B cell (primary cell): Measurements from ENCODE around the gene PTPRN2. TPM values are rescaled to one million over a fixed set of nuclear protein-coding genes. Genes with fewer than 3 reads are reported as not detected.

ENCODE experiments used
- ATAC-seq: fragments of 200-7000 bp; cut with Tn5 transposase; one replicate; pipeline ENCODE4 v1.10.0; 2021; ENCODE audit warnings: low read depth, mild to moderate bottlenecking, moderate number of reproducible peaks, moderate library complexity
- CTCF ChIA-PET: fragments of 350-600 bp; sonication (Branson Sonifier 250); formaldehyde crosslinking; loops from one replicate; lab custom pipeline; 2021; ENCODE audit warnings: antibody characterized with exemption, inconsistent platforms; lab: Charles Lee
- POLR2A ChIA-PET: fragments of 350-600 bp; sonication (Branson Sonifier 250); formaldehyde crosslinking; loops from one replicate; lab custom pipeline; 2021; ENCODE audit warnings: antibody characterized with exemption; lab: Charles Lee
- DNase-seq: peaks from one replicate; pipeline ENCODE4 v3.0.0; 2013
- H2AFZ ChIP-seq: 2 replicates; pipeline ENCODE4 v1.6.1; 2012; ENCODE audit warnings: mild to moderate bottlenecking, low read depth, low read length; ENCODE audit not compliant: insufficient read depth, poor library complexity, severe bottlenecking
- H3K27ac ChIP-seq, 2 donors: 1 replicate in 1 of 2; 2 replicates in 1 of 2; pipeline ENCODE4 v1.5.1; 2012 to 2013; ENCODE audit warnings: low read length in 2 of 2, mild to moderate bottlenecking in 2 of 2, moderate library complexity in 1 of 2
- H3K27me3 ChIP-seq, 4 experiments: fragments of 200-600 bp in 1 of 4; sonication (generic) in 1 of 4; replicated peaks in 1 of 4; 1 replicate in 2 of 4; 2 replicates in 2 of 4; pipeline versions ENCODE4 v1.6.1 to v1.7.0; 2013 to 2016; ENCODE audit warnings: low read length in 3 of 4, mild to moderate bottlenecking in 2 of 4, mixed read lengths in 1 of 4, moderate library complexity in 1 of 4; ENCODE audit not compliant: insufficient read depth in 4 of 4, control insufficient read depth in 3 of 4; ENCODE audit errors: control extremely low read depth in 1 of 4
- H3K36me3 ChIP-seq, 2 experiments: replicated peaks in 1 of 2; 1 replicate in 1 of 2; 2 replicates in 1 of 2; pipeline versions ENCODE4 v1.6.1 to v1.7.1; 2013; ENCODE audit warnings: low read length in 1 of 2; ENCODE audit not compliant: insufficient read depth in 2 of 2, control insufficient read depth in 1 of 2; ENCODE audit errors: control extremely low read depth in 1 of 2, extremely low read depth in 1 of 2
- H3K4me1 ChIP-seq, 2 donors: fragments of 200-600 bp in 1 of 2; sonication (generic) in 1 of 2; 1 replicate in 1 of 2; 2 replicates in 1 of 2; pipeline versions ENCODE4 v1.5.1 to v1.6.1; 2013 to 2017; ENCODE audit warnings: low read length in 2 of 2; ENCODE audit not compliant: control insufficient read depth in 2 of 2, insufficient read depth in 2 of 2
- H3K4me2 ChIP-seq: replicated peaks from 2 replicates; pipeline ENCODE3; 2012; ENCODE audit warnings: mild to moderate bottlenecking, low read depth, low read length; ENCODE audit not compliant: poor library complexity, severe bottlenecking
- H3K4me3 ChIP-seq, 5 experiments: fragments of 200-600 bp in 1 of 5; sonication (generic) in 1 of 5; 1 replicate in 3 of 5; 2 replicates in 2 of 5; pipeline versions ENCODE4 v1.5.1 to v1.7.0; 2011 to 2016; ENCODE audit warnings: low read length in 4 of 5, mild to moderate bottlenecking in 4 of 5, low read depth in 2 of 5, control low read depth in 1 of 5, moderate library complexity in 1 of 5; ENCODE audit not compliant: insufficient read depth in 1 of 5; ENCODE audit errors: control extremely low read depth in 1 of 5, extremely low read depth in 1 of 5
- H3K79me2 ChIP-seq: fragments of 200-600 bp; sonication (generic); one replicate; pipeline ENCODE4 v1.6.0; 2016; ENCODE audit warnings: low read length; ENCODE audit not compliant: control insufficient read depth, insufficient read depth
- H3K9ac ChIP-seq: fragments of 200-600 bp; sonication (generic); 2 replicates; pipeline ENCODE4 v1.6.1; 2017; ENCODE audit warnings: mild to moderate bottlenecking, low read length, moderate library complexity
- H3K9me3 ChIP-seq, 3 donors: one replicate each; pipeline versions ENCODE4 v1.6.1 to v1.7.1; 2013; ENCODE audit warnings: low read length in 2 of 3; ENCODE audit not compliant: control insufficient read depth in 2 of 3, insufficient read depth in 1 of 3; ENCODE audit errors: control extremely low read depth in 1 of 3
- H4K20me1 ChIP-seq: 2 replicates; pipeline ENCODE4 v1.6.0; 2012; ENCODE audit warnings: mild to moderate bottlenecking, low read length; ENCODE audit not compliant: insufficient read depth, control insufficient read depth, poor library complexity, severe bottlenecking
- H3K27ac Mint-ChIP-seq: one replicate; pipeline ENCODE4 v1.8.0; 2021; ENCODE audit warnings: mixed read lengths
- H3K27me3 Mint-ChIP-seq: one replicate; pipeline ENCODE4 v1.8.0; 2021; ENCODE audit warnings: mixed read lengths
- H3K4me1 Mint-ChIP-seq: one replicate; pipeline ENCODE4 v1.8.0; 2021; ENCODE audit warnings: mixed read lengths
- H3K4me3 Mint-ChIP-seq: one replicate; pipeline ENCODE4 v1.8.0; 2021; ENCODE audit warnings: mixed read lengths
- H3K9me3 Mint-ChIP-seq: one replicate; pipeline ENCODE4 v1.8.0; 2022; ENCODE audit warnings: mixed read lengths; ENCODE audit not compliant: insufficient read depth
- CTCF ChIP-seq: fragments of 200-600 bp; IDR thresholded peaks from one replicate; pipeline ENCODE4 v1.8.0; 2022; ENCODE audit warnings: antibody characterized with exemption, mild to moderate bottlenecking
- EZH2 ChIP-seq: IDR thresholded peaks from 2 replicates; pipeline ENCODE4 v1.6.1; 2012; ENCODE audit warnings: borderline replicate concordance, low read depth, mild to moderate bottlenecking, moderate library complexity, low read length; ENCODE audit not compliant: insufficient read depth, poor library complexity, severe bottlenecking
- WGBS: methylation state at CpG from one replicate; pipeline ENCODE4 v1.1.5; 2013; ENCODE audit warnings: missing lambda C conversion rate; ENCODE audit not compliant: insufficient coverage; 5-methylcytosine and 5-hydroxymethylcytosine counted together
- intact Hi-C: fragments of 100-400 bp; cut with micrococcal nuclease; formaldehyde crosslinking; loops from one replicate; pipeline ENCODE4 v1.10.0; 2022
- polyA plus RNA-seq: library from polyadenylated mRNA; depleted of rRNA; stranded (reverse); fragments of >200 nt; gene quantifications from 2 replicates; pipeline ENCODE4 v1.2.3, GENCODE V29; 2012
- total RNA-seq, 2 donors: library from RNA; stranded (reverse); fragments of 120-200 nt in 1 of 2; gene quantifications; 1 replicate in 1 of 2; 2 replicates in 1 of 2; pipeline versions ENCODE4 v1.2.3 to v1.2.4, GENCODE V29; 2013 to 2022

The PTPRN2 gene
- total and polyA plus RNA-seq, 2 donors (not counting 1 experiment from before 2014, with no cell fraction given): 2.0 to 5.0 TPM

- Mint-ChIP-seq H3K27ac (no peak overlapping the region), H3K27me3 (no peaks in the 10 kb centered on the region), H3K4me1 (peaks cover 3% of the 10 kb centered on the region), H3K4me3 (no peak overlapping the region), H3K9me3 (no peaks in the 10 kb centered on the region)
- H3K4me3 ChIP-seq: no peak overlapping the region
- no peaks in the 10 kb centered on the region for H4K20me1 ChIP-seq
- ATAC-seq: no peak
- intact Hi-C loops: no loop called here
- H3K9me3 ChIP-seq: peaks cover 0 to 33% (median 0%) of the 10 kb centered on the region in 3 donors
- H3K36me3 ChIP-seq: no peaks in the 10 kb centered on the region
- H2AFZ ChIP-seq: no peak overlapping the region
- no peak for DNase-seq
- H3K79me2 ChIP-seq: no peaks in the 10 kb centered on the region
- no peaks in the 10 kb centered on the region for H3K27me3 ChIP-seq
- H3K27ac ChIP-seq: no peak overlapping the region
- WGBS: 71% methylated on average over 6 of the region's 6 CpGs
- H3K4me2 ChIP-seq: no peak overlapping the region
- ChIA-PET POLR2A (no interaction called here), CTCF (no interaction called here)
- peaks cover 0 to 11% of the 10 kb centered on the region in 2 donors for H3K4me1 ChIP-seq
- H3K9ac ChIP-seq: no peak overlapping the region
- TF ChIP-seq CTCF (no peak), EZH2 (no peak)
These were observed 727.7 kb downstream of the PTPRN2 start for GRCh38 chr7:157859915-157860314.

GRCh38 chr7:157857578-157858075 lies 730.0 kb downstream of the PTPRN2 start:
- no peaks in the 10 kb centered on the region for H3K9me3 Mint-ChIP-seq
- POLR2A ChIA-PET: no interaction called here
- H3K27ac ChIP-seq: no peak overlapping the region
- intact Hi-C loops: no loop called here
- no peak overlapping the region for H2AFZ ChIP-seq
- no peak overlapping the region for H3K27ac Mint-ChIP-seq
- no peaks in the 10 kb centered on the region for H3K27me3 Mint-ChIP-seq
- peaks cover 0 to 26% (median 0%) of the 10 kb centered on the region in 3 donors for H3K9me3 ChIP-seq
- no peak overlapping the region for H3K9ac ChIP-seq
- no peak overlapping the region for H3K4me3 ChIP-seq
- H3K4me1 Mint-ChIP-seq: peaks cover 12% of the 10 kb centered on the region
- CTCF ChIA-PET: no interaction called here
- H3K4me2 ChIP-seq: no peak overlapping the region
- H4K20me1 ChIP-seq: no peaks in the 10 kb centered on the region
- H3K79me2 ChIP-seq: no peaks in the 10 kb centered on the region
- no peaks in the 10 kb centered on the region for H3K36me3 ChIP-seq
- ATAC-seq: no peak
- WGBS: 95% methylated on average over 17 of the region's 21 CpGs
- H3K4me3 Mint-ChIP-seq: no peak overlapping the region
- no peak for TF ChIP-seq CTCF
- TF ChIP-seq EZH2: no peak
- no peak for DNase-seq
- H3K27me3 ChIP-seq: no peaks in the 10 kb centered on the region
- H3K4me1 ChIP-seq: peaks cover 0 to 26% of the 10 kb centered on the region in 2 donors
